WTC11 (cell line): ENCODE results near the gene TOMM5. TPM values are rescaled to one million over a fixed set of nuclear protein-coding genes. Genes with fewer than 3 reads are reported as not detected.

Source experiments
- ATAC-seq: fragments of 200-7000 bp; cut with Tn5 transposase; 2 replicates; pipeline ENCODE4 v1.10.0; 2021; ENCODE audit warnings: mild to moderate bottlenecking, moderate library complexity
- CTCF ChIA-PET: fragments of 300-600 bp; sonication (Branson Sonifier 250); formaldehyde crosslinking; loops from one replicate; lab custom pipeline; 2021; ENCODE audit warnings: antibody characterized with exemption; lab: Charles Lee
- POLR2A ChIA-PET: fragments of 350-600 bp; sonication (Branson Sonifier 250); formaldehyde crosslinking; loops from one replicate; lab custom pipeline; 2021; ENCODE audit warnings: antibody characterized with exemption; lab: Charles Lee
- DNase-seq: peaks from one replicate; pipeline ENCODE4 v3.0.0; 2021; ENCODE audit warnings: low spot score
- H3K27ac Mint-ChIP-seq: 2 replicates; pipeline ENCODE4 v1.8.0; 2021; ENCODE audit warnings: mixed read lengths
- H3K27me3 Mint-ChIP-seq: 2 replicates; pipeline ENCODE4 v1.8.0; 2021; ENCODE audit warnings: low read depth, mild to moderate bottlenecking, moderate library complexity, mixed read lengths
- H3K36me3 Mint-ChIP-seq: 2 replicates; pipeline ENCODE4 v1.8.0; 2021; ENCODE audit warnings: mixed read lengths
- H3K4me1 Mint-ChIP-seq: 2 replicates; pipeline ENCODE4 v1.8.0; 2022; ENCODE audit warnings: mixed read lengths
- H3K4me3 Mint-ChIP-seq: 2 replicates; pipeline ENCODE4 v1.8.0; 2021; ENCODE audit warnings: mild to moderate bottlenecking, moderate library complexity, mixed read lengths
- H3K9me3 Mint-ChIP-seq: 2 replicates; pipeline ENCODE4 v1.8.0; 2021; ENCODE audit warnings: mixed read lengths
- ARID4B ChIP-seq: sonication (generic); formaldehyde crosslinking; IDR thresholded peaks from 2 replicates; pipeline ENCODE4 v1.8.0; 2023; ENCODE audit warnings: missing genetic modification reagents, mild to moderate bottlenecking, borderline replicate concordance
- CDX4 ChIP-seq: fragments of 250-450 bp; sonication (Bioruptor Pico); IDR thresholded peaks from 2 replicates; pipeline ENCODE4 v1.9.0; 2021; ENCODE audit warnings: moderate library complexity, mild to moderate bottlenecking, inconsistent platforms, borderline replicate concordance
- CREB1 ChIP-seq: sonication (generic); formaldehyde crosslinking; IDR thresholded peaks from 2 replicates; pipeline ENCODE4 v1.8.0; 2023; ENCODE audit warnings: mild to moderate bottlenecking, missing genetic modification reagents
- E2F5 ChIP-seq: sonication (generic); formaldehyde crosslinking; IDR thresholded peaks from 2 replicates; pipeline ENCODE4 v1.8.1; 2022; ENCODE audit warnings: mild to moderate bottlenecking, moderate library complexity, missing genetic modification reagents
- ELF4 ChIP-seq: sonication (generic); formaldehyde crosslinking; IDR thresholded peaks from 2 replicates; pipeline ENCODE4 v1.8.1; 2022; ENCODE audit warnings: low read depth, mild to moderate bottlenecking, moderate library complexity, missing genetic modification reagents
- FOXP4 ChIP-seq: sonication (generic); formaldehyde crosslinking; IDR thresholded peaks from 2 replicates; pipeline ENCODE4 v1.8.0; 2022; ENCODE audit warnings: mild to moderate bottlenecking, missing genetic modification reagents
- GABPB1 ChIP-seq: sonication (generic); formaldehyde crosslinking; IDR thresholded peaks from 2 replicates; pipeline ENCODE4 v1.8.1; 2023; ENCODE audit warnings: mild to moderate bottlenecking, missing genetic modification reagents
- IRF1 ChIP-seq: sonication (generic); formaldehyde crosslinking; IDR thresholded peaks from 2 replicates; pipeline ENCODE4 v1.8.0; 2023; ENCODE audit warnings: missing genetic modification reagents
- JUN ChIP-seq: sonication (generic); formaldehyde crosslinking; IDR thresholded peaks from 2 replicates; pipeline ENCODE4 v1.8.0; 2023; ENCODE audit warnings: mild to moderate bottlenecking, missing genetic modification reagents
- NFATC4 ChIP-seq: fragments of 250-450 bp; sonication (Bioruptor Pico); IDR thresholded peaks from 2 replicates; pipeline ENCODE4 v1.9.0; 2021; ENCODE audit warnings: mild to moderate bottlenecking
- NR2C2 ChIP-seq: sonication (generic); formaldehyde crosslinking; IDR thresholded peaks from 2 replicates; pipeline ENCODE4 v1.8.0; 2022; ENCODE audit warnings: mild to moderate bottlenecking, missing genetic modification reagents
- OVOL2 ChIP-seq: fragments of 250-450 bp; sonication (Bioruptor Pico); IDR thresholded peaks from 2 replicates; pipeline ENCODE4 v1.9.0; 2021; ENCODE audit warnings: mild to moderate bottlenecking, borderline replicate concordance
- RORB ChIP-seq: fragments of 250-450 bp; sonication (Bioruptor Pico); IDR thresholded peaks from 2 replicates; pipeline ENCODE4 v1.9.0; 2021; ENCODE audit warnings: mild to moderate bottlenecking
- SMAD3 ChIP-seq: sonication (generic); formaldehyde crosslinking; IDR thresholded peaks from 2 replicates; pipeline ENCODE4 v1.8.0; 2022; ENCODE audit warnings: missing genetic modification reagents, mild to moderate bottlenecking, borderline replicate concordance
- SOX15 ChIP-seq: fragments of 250-450 bp; sonication (Bioruptor Pico); IDR thresholded peaks from 2 replicates; pipeline ENCODE4 v1.9.0; 2021; ENCODE audit warnings: mild to moderate bottlenecking
- TCF7 ChIP-seq: sonication (generic); formaldehyde crosslinking; IDR thresholded peaks from 2 replicates; pipeline ENCODE4 v1.8.0; 2022; ENCODE audit warnings: mild to moderate bottlenecking, low read depth, missing genetic modification reagents, moderate library complexity
- TP53 ChIP-seq: sonication (generic); formaldehyde crosslinking; IDR thresholded peaks from 2 replicates; pipeline ENCODE4 v1.8.1; 2023; ENCODE audit warnings: mild to moderate bottlenecking, missing genetic modification reagents
- USF1 ChIP-seq: sonication (generic); formaldehyde crosslinking; IDR thresholded peaks from 2 replicates; pipeline ENCODE4 v1.8.0; 2022; ENCODE audit warnings: mild to moderate bottlenecking, missing genetic modification reagents
- USF2 ChIP-seq: sonication (generic); formaldehyde crosslinking; IDR thresholded peaks from 2 replicates; pipeline ENCODE4 v1.8.1; 2023; ENCODE audit warnings: mild to moderate bottlenecking, missing genetic modification reagents, moderate library complexity
- ZNF138 ChIP-seq: sonication (generic); formaldehyde crosslinking; conservative IDR thresholded peaks from 2 replicates; pipeline ENCODE4 v1.8.1; 2022; ENCODE audit warnings: mild to moderate bottlenecking, moderate library complexity, missing genetic modification reagents
- ZNF263 ChIP-seq: sonication (generic); formaldehyde crosslinking; IDR thresholded peaks from 2 replicates; pipeline ENCODE4 v1.8.1; 2022; ENCODE audit warnings: low read depth, mild to moderate bottlenecking, moderate library complexity, missing genetic modification reagents
- ZNF416 ChIP-seq: fragments of 250-450 bp; sonication (Bioruptor Pico); IDR thresholded peaks from 2 replicates; pipeline ENCODE4 v1.9.0; 2021; ENCODE audit warnings: mild to moderate bottlenecking, inconsistent platforms
- ZNF512 ChIP-seq: sonication (generic); formaldehyde crosslinking; IDR thresholded peaks from 2 replicates; pipeline ENCODE4 v1.8.1; 2022; ENCODE audit warnings: missing genetic modification reagents, borderline replicate concordance
- total RNA-seq: library from RNA; stranded (reverse); gene quantifications from 3 replicates; pipeline ENCODE4 v1.2.3, GENCODE V29; 2021

Gene TOMM5
- total RNA-seq, 1 experiment from 2014 or later, result 112 TPM

GRCh38 chr9:37620396-37620795, 28.0 kb upstream of the TOMM5 start (continued):
- no peak for TF ChIP-seq FOXP4 (CRISPR knock-in tag)

GRCh38 chr9:37619806-37620205, 27.4 kb upstream of the TOMM5 start:
- TF ChIP-seq CREB1 (no peak), CDX4 (CRISPR knock-in tag) (no peak), E2F5 (CRISPR knock-in tag) (no peak), NR2C2 (no peak), USF1 (CRISPR knock-in tag) (no peak)
- H3K4me3 Mint-ChIP-seq, result no peak overlapping the region
- H3K4me1 Mint-ChIP-seq, result peaks cover 23% of the 10 kb centered on the region
- H3K9me3 Mint-ChIP-seq, result no peaks in the 10 kb centered on the region
- DNase-seq, result no peak
- no peak overlapping the region for H3K27ac Mint-ChIP-seq
- H3K36me3 Mint-ChIP-seq, result no peaks in the 10 kb centered on the region
- CTCF ChIA-PET, result interaction anchor here (0.6 kb wide), 1 partner anchor 738 kb away, joined by 3 read pairs; no protein-coding TSS in a partner anchor
- POLR2A ChIA-PET, result no interaction called here
- no peak for ATAC-seq
- no peaks in the 10 kb centered on the region for H3K27me3 Mint-ChIP-seq

GRCh38 chr9:37618817-37619216, 26.4 kb upstream of the TOMM5 start:
- Mint-ChIP-seq H3K4me3 (no peak overlapping the region), H3K27ac (no peak overlapping the region), H3K9me3 (no peaks in the 10 kb centered on the region), H3K4me1 (peaks cover 14% of the 10 kb centered on the region), H3K27me3 (no peaks in the 10 kb centered on the region), H3K36me3 (no peaks in the 10 kb centered on the region)
- POLR2A ChIA-PET, result no interaction called here
- CTCF ChIA-PET, result no interaction called here
- DNase-seq, result no peak
- ATAC-seq, result no peak
- no peak for TF ChIP-seq ZNF512
- TF ChIP-seq TCF7 (CRISPR knock-in tag), result no peak
- no peak for TF ChIP-seq JUN (CRISPR knock-in tag)
- no peak for TF ChIP-seq ARID4B (CRISPR knock-in tag)
- TF ChIP-seq SMAD3 (CRISPR knock-in tag), result no peak
- no peak for TF ChIP-seq OVOL2 (CRISPR knock-in tag)
- no peak for TF ChIP-seq NR2C2
- no peak for TF ChIP-seq NFATC4 (CRISPR knock-in tag)
- TF ChIP-seq IRF1, result no peak
- TF ChIP-seq SOX15 (CRISPR knock-in tag), result no peak
- TF ChIP-seq ZNF138 (CRISPR knock-in tag), result no peak
- TF ChIP-seq ZNF416 (CRISPR knock-in tag), result no peak
- TF ChIP-seq USF2, result no peak
- no peak for TF ChIP-seq ELF4
- TF ChIP-seq RORB (CRISPR knock-in tag), result no peak
- no peak for TF ChIP-seq GABPB1
- no peak for TF ChIP-seq ZNF263
- TF ChIP-seq TP53 (CRISPR knock-in tag), result no peak
